CD4-positive, alpha-beta T cell treated with Interleukin-12 subunit alpha and Interleukin-12 subunit beta, for 1 hour (primary cell): ENCODE data around the gene A1BG.
"Not testable (repeated sequence)": the region's sequence is repeated elsewhere in the genome, so short reads cannot be mapped to it uniquely, and the experiment has no call there.

Experiments used
- DNase-seq: peaks from one replicate; pipeline ENCODE4 v3.0.0-alpha.2; 2020

The A1BG gene

GRCh38 chr19:58385891-58386575 lies 32.7 kb upstream of the A1BG start:
- no peak for DNase-seq

DNA sequence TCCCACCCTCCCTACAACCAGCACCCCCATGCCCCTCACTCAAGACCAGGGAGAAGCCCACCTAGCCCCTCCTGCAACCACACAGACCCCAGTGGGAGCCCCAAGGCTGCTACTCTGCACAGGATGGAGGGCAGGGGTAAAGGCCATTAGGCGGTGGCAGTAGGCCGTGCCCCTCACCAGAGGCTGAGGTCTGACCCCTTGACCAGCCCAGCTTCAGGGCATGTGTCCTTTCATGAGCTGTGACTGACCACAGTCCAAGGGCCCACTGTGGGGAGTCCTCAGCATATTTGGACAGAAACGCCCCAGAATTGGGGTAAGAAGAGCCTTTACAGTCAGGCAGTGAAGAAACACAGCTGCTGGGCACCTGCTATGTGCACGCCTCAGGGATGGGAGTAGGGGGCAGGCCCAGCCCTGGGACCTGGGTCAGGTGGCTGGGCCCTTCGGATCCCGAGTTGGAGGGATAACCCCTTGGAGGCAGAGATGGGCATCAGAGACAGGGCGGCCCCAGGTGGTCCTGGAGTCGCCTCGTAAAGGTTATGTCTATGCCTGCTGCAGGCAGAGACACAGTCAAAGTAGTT lies 32.1 kb upstream of the A1BG start:
- no peak for DNase-seq

- no peak for DNase-seq
These were observed 29.8 kb upstream of the A1BG start for GRCh38 chr19:58382997-58383603.

DNA sequence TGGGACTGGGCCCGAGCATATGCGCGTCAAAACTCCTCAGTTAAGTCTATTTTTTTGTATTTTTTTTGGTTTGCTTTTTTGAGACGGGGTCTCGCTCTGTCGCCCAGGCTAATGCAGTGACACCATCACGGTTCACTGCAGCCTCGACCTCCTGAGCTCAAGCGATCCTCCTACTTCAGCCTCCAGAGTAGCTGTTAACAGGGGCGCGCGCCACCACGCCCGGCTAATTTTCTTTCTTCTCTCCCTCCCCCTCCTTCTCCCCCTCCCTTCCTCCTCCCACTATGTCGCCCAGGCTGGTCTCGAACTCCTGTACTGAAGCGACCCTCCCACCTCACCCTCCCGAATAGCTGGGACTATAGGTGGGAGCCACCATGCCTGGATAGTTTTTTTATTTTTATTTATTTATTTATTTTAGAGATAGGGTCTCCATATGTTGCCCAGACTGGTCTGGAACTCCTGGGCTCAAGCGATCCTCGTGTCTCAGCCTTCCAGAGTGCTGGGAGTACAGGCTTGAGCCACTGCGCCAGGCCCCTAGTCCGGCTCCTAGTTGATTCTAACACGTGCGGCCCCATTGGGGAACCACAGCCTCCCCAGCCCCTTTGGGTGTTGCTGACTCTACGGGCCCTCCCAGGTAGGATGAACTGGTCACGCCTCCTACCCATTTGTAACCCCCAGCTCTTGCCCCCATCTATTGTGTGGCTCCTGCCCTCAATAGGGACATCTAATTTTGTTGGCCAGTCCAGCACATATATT lies 28.3 kb upstream of the A1BG start:
- DNase-seq: no peak

- peak; percentile 100 for DNase-seq
These were observed 27.6 kb upstream of the A1BG start, which contains the start of gene ZNF837 for GRCh38 chr19:58380662-58381459. Gene ZNF837 (minus strand): TSS chr19:58381030. CDS start chr19:58369332, 11,698 bp downstream.

GRCh38 chr19:58380037-58380661 lies 26.9 kb upstream of the A1BG start:
- DNase-seq: no peak

DNA sequence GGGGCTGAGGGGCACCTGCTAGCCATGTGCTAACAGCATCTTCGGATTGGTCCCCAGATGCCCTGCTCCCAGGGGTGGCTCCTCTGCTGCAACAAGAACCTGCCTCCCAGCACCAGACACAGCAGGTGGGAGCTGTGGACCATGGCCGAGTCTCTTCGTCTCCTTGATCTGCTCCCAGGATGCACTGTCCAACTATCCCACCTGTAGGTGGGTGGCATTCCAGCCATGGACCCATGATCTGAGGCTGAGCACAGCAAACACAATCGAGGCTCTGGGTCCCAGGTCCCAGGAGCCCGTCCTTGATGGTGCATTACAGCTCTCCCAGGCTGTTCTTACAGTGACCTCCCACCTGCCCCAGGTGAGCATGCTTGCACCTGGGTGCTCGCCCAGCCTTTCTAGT lies 26.0 kb upstream of the A1BG start:
- DNase-seq: no peak

- DNase-seq: not testable (repeated sequence)
These were observed 23.4 kb upstream of the A1BG start for GRCh38 chr19:58376724-58377123.

DNA sequence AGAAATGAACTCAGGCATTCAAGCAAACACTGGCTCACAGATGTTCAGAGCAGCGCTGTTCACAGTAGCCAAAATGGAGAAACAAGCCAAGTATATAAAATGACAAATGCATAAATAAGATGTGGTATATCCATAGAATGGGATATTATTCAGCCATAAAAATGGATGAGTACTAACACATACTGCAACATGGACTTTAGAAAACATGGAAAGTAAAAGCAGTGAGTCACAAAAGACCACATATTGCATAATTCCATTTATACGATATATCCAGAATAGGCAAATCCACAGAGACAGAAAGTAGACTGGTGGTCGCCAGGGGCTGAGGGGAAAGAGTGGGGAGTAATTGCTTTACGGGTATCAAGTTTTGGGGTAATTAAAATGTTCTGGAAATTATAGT lies 20.9 kb upstream of the A1BG start:
- DNase-seq: no peak

DNA sequence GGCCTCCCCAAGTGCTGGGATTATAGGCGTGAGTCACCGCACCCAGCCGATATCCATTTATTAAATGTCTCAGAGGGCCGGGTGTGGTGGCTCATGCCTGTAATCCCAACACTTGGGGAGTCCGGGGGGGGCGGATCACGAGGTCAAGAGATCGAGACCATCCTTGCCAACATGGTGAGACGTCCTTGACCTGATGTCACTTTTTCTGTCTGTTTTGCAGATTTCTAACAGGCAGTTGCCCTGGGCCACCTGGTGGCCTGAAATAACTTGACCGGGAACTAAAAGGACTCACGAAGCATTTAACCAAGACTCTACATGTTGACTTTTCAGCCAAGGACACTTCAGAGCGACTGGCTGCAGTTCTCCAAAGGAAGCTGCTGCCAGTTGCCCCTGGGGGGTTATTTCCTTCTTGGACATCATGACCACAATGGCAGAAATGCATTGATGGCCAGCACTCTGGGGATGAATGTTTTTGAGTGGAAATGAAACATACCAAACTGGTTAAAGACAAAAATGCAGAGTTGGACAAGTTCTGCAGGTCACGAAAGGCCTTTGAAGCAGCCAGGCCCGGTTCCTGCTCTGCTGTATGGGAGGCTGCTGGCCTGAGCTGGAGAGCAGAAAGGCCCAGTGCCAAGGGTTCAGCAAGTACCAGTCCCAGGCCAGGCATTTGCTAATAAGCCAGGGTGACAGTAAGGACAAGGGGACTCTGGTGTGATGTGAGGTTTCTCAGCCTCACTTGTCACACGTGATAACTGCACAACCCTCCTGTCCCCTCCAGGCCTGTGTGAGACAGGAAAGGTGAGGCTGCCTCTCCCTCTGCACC lies 19.2 kb upstream of the A1BG start:
- DNase-seq: no peak

- DNase-seq: no peak
These were observed 15.5 kb upstream of the A1BG start for GRCh38 chr19:58368561-58369360.

- DNase-seq: no peak
These were observed 14.6 kb upstream of the A1BG start for GRCh38 chr19:58367698-58368454.

DNA sequence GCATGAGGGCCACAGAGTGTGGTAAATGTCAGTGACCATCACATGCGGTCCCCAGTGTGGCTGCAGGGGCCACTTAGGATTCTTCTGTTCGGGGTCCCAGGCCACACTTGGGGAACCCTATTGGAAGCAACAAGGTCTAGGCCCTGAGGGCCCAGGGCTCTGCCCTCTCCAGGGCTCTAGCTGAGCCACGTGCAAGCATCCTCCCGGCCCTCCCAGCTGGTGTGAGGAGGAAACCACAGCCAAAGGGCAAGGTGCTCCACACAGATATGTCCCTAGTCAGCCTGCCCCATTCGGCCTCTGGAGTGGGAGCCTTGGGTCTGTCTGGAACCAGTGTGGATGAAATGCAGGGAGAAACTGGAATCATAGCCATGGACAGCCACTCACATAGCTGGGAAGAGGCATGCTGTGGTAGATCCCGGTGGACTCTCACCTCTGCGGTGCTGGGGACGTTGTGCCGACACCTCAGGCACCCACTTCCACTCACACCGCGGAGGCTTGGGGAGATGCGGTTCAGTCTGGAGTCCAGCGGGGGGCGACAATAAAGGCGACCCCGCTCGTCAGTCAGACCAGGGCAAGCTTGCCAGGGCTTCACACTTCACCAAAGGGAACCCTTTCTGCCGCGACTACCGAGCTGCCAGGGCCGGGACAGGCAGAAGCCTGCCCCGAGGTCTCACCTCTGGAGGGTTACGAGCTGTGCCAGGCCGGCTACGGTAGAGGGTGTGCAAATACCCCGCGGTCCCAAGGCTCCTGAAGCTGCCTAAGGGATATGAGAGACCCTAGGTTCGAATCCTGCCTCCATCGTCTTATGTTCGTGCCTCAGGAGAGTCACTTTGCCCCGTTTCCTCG lies 13.5 kb upstream of the A1BG start:
- no peak for DNase-seq

GRCh38 chr19:58364146-58364545 lies 10.9 kb upstream of the A1BG start:
- DNase-seq: no peak

- DNase-seq: peak; percentile 98
These were observed 9.1 kb upstream of the A1BG start, which contains the start of gene ZNF497 for GRCh38 chr19:58362272-58362994. Gene ZNF497 (minus strand): TSS chr19:58362751. CDS start chr19:58357635, 5,116 bp downstream.

DNA sequence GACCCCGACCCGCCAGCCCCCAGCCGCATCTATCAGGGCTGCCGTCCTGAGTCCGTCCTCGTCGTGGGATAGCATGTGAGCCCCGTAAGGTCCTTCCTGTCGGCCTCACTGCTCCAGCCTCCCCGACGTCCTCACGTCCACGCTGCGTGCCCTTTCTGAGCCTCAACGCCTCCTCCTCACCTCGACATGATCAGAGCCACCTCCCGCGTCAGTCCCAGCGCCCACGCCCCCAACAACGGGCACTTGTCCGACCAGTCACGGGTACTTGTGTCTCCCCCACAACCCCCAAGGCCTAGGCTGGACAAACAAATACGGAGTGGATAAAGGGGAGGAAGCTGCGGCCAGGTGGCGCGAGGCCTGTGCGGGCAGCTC lies 8.6 kb upstream of the A1BG start:
- DNase-seq: peak; percentile 36

GRCh38 chr19:58357481-58358145 lies 4.3 kb upstream of the A1BG start:
- DNase-seq: no peak
